CMK (cell line): ENCODE data around the gene REX1BD.
"Not testable (repeated sequence)": the region's sequence is repeated elsewhere in the genome, so short reads cannot be mapped to it uniquely, and the experiment has no call there.

ENCODE experiments used
- DNase-seq: peaks from one replicate; pipeline ENCODE4 v3.0.0-alpha.2; 2010; ENCODE audit warnings: low read depth

The REX1BD gene

GRCh38 chr19:18588611-18589379 lies at the start of gene REX1BD:
TSS of gene REX1BD (plus strand) at chr19:18588798. CDS start at chr19:18588802, 4 bp downstream.
- DNase-seq: peak; percentile 80

- no peak for DNase-seq
Observed at GRCh38 chr19:18539372-18539771, 49.2 kb upstream of the REX1BD start.

GRCh38 chr19:18540200-18540599 lies 48.4 kb upstream of the REX1BD start:
- DNase-seq: not testable (repeated sequence)

GRCh38 chr19:18541258-18541991 lies 47.2 kb upstream of the REX1BD start:
- no peak for DNase-seq

DNA sequence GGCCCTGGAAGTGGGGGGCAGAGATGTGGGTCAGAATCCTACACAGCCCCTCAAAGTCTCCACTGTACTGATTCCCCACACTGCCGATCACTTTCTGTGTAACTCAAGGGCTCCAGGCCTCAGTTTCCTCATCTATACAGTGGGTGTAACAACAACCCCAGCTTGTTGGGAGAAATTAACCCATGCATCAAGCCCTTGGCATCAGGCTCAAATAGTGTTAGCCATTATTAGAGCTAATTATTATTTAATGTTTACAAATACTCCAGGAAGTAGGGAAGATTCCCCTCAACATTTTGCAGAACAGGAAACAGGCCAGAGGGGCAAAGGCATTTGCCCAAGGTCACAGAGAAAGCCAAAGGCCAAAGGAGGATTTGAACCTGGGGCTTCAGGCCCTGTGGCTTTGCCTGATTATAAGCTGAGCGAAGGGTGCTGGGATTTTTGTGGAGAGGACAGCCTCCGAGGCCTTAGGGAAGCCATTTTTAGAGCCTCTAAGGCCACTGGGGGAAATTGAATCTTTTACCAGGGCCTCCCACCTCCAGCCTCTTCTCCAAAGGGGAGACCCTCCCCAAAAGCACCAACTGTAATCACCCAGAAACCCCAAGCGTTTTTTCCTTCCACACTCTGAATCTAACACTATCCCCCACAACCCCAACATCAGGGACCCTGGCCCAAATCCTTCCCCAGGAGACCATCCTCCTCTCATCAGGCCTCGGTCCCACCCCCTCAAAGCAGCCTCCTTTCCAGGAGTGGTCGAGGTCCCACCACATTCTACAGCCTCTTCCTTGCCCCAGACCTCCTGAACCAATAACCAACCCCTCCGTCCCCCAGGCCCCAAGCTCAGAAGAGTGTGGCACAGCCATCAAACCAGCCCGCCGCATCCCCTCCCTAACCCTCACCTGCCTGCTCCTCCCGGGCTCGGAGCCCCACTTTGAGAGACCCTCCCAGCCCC lies 46.3 kb upstream of the REX1BD start:
- DNase-seq: no peak

- peak; percentile 69 for DNase-seq
Observed at GRCh38 chr19:18542941-18543813, 45.4 kb upstream of the REX1BD start, which contains the start of gene FKBP8. TSS of gene FKBP8 (minus strand) at chr19:18543573. CDS start at chr19:18541970, 1,603 bp downstream.

DNA sequence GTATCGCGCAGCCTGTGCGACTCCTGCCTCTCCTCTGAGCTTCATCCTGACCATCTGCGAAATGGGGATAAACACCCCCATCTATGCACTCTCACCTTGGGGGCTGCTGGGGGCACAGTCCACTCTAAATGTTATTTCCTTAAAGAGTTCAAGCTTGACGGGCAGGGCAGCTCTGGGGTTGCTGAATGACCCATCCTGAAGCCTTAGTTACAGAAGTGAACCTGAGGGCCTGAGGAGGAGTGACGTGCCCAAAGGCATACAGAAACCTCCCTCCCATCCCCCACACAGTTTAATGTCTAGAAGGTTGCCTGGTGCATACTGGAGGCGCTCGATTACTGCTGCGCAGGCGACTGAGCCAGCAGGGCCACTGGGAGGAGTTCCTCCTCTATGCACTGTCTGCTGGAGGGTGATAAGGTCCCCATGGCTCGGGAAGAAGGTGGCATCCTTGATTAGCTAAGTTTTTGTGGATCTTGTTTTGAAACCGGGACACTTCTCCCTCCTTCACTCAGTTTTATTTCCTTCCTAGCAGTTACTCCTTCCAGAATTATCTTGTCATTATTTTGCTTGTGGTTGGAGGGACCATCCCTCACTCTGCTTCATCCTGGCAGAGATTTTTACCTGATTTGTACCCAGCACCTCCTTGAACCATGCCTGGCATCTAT lies 44.7 kb upstream of the REX1BD start:
- peak; percentile 92 for DNase-seq

GRCh38 chr19:18551631-18552030 lies 37.0 kb upstream of the REX1BD start:
- no peak for DNase-seq

GRCh38 chr19:18557411-18558201 lies 31.0 kb upstream of the REX1BD start, which contains the start of gene KXD1:
TSS of gene KXD1 (plus strand) at chr19:18557870. CDS start at chr19:18562057, 4,187 bp downstream.
- DNase-seq: peak; percentile 89

DNA sequence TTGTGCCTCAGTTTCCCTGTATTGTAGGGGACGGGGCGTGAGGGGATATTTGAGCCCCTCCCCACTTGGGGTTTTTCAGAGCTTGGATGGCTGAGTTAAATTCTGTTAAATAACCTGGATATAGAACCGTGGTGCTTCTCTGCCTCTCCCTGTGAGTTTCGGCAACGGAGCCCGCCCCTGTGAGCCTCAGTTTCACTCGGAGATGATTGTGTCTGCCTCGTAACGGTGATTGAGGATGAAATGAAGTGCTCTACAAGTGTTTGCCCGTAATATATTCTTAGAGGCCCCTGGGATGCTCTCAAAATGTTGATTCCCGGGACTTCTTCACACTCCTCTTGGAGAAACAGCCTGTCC lies 30.4 kb upstream of the REX1BD start:
- DNase-seq: no peak

DNA sequence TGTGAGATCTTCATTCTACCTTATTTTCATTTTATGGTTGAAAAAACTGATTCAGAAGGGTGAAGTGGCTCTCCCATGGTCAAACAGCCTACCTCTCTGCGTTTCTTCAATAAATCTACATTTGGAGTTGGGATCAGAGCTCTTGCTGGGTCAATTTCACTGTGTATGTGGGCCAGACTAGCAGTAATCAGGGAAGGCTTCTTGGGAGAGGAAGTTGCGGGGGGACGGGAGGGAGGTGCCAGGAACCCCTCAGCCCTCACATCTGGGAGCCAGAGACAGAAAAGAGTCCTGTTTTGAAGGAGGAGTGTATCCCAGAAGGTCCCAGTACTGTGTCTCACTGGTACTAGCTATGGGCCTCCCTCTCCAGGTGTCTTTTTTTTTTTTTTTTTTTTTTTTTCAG lies 30.0 kb upstream of the REX1BD start:
- no peak for DNase-seq

DNA sequence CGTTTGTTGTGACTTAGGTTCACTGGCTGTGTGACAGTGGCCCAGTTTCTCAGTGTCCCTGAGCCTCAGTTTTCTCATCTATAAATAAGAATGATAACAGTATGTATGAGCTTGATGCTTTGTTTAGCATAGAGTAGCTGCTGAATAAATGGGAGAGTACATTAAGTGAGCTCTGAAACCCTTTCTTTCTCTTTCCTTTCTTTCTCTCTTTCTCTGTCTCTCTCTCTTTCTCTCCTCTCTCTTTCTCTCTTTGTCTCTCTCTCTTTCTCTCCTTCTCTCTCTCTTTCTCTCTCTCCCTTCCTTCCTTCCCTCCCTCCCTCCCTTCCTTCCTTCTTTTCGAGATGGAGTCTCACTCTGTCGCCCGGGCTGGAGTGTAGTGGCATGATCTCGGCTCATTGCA lies 28.9 kb upstream of the REX1BD start:
- DNase-seq: no peak

DNA sequence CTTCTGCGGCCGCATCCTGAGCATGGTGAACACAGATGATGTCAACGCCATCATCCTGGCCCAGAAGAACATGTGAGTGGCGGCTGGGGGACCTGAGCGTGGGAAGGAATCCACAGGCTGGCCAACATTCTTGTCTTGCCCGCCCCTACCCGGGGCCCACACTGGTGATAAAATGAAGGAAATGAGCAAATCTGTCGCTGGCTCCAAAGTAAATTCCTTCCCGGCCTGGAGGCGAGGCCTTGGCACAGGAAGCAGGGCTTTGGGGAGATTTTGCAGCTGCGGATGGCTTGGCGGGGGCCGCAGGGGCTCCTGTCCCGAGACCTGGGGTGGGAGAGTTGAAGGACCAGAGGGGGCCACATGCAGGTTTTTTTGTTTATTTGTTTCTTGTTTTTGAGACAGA lies 26.5 kb upstream of the REX1BD start:
- no peak for DNase-seq

- no peak for DNase-seq
Observed at GRCh38 chr19:18566953-18567352, 21.6 kb upstream of the REX1BD start.

- DNase-seq: no peak
Observed at GRCh38 chr19:18568367-18568766, 20.2 kb upstream of the REX1BD start.

DNA sequence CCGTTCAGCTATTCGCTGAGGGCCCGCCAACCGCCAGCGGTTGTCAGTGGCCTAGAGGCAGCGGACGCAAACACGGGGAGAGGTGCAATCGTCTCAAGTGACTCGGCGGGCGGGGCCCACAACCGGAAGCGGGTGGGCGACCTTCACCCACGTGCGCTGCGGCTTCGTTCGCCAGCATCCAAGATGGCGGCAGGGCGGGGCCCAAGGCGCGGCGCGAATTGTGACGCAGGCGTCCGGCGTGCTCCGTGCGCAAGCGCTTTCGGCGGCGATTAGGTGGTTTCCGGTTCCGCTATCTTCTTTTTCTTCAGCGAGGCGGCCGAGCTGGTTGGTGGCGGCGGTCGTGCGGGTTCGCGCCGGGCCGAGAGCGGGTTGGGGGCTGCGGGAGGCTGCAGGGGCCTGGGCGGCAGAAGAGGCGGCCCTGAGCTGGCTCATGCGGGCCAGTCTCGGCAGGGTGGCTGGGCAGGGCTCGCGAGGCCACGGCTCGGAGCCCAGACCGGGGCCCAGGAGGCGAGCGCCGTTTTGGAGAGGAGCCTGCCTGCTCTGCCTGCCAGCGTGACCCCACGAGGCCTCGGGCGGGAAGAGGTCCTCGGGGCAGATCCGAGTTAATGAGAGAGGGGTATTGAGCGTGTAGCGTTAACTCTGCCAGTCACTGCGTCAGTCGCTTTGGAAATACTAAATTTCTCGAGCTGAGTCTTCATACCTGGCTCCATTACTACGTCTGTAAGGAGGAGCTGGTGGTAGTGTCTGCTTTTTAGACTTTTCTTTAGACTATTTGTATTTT lies 16.8 kb upstream of the REX1BD start, which contains the start of gene UBA52:
Gene UBA52, plus strand, starts transcription at position 294 of the 781 bp plus-strand sequence. CDS start 1,444 bp downstream, outside the sequence.
- DNase-seq: peak; percentile 89

DNA sequence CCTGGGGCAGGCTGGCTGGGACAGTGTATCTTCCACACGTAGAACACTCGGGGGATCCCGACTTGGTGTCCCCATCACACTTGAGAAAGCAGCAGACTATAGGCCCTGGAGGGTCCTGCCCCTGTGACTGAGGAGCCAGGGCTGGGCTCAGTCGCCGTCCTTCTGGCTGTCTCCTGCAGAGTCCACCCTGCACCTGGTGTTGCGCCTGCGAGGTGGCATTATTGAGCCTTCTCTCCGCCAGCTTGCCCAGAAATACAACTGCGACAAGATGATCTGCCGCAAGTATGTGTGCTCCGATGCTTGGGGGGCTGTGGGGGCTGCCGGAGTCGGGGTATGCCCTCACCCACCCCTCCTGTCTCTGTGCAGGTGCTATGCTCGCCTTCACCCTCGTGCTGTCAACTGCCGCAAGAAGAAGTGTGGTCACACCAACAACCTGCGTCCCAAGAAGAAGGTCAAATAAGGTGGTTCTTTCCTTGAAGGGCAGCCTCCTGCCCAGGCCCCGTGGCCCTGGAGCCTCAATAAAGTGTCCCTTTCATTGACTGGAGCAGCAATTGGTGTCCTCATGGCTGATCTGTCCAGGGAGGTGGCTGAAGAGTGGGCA lies 13.8 kb upstream of the REX1BD start:
- DNase-seq: no peak

DNA sequence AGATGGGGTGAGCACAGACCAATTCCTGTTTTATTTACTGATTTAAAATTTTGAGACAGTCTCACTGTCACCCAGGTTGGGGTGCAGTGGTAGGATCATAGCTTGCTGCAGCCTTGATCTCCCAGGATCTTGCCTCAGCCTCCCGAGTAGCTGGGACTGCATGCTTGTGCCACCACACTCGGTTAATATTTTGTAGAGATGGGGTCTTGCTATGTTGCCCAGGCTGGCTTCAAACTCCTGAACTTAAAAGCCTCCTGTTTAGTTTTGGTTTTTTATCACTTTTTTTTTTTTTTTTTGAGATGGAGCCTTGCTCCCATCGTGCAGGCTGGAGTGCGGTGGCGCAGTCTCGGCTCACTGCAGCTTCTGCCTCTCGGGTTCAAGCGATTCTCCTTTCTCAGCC lies 12.2 kb upstream of the REX1BD start:
- no peak for DNase-seq
